COLO668 (cell line): ENCODE results near the gene MLANA.

Experiments used
- DNase-seq: peaks from one replicate; lab custom pipeline; 2025; ENCODE audit not compliant: unreplicated experiment; lab: John Stamatoyannopoulos, UW

Gene MLANA

GRCh38 chr9:5899292-5899691 is 8.6 kb downstream of the MLANA start:
- DNase-seq: no peak

- no peak for DNase-seq
Measured at GRCh38 chr9:5900622-5901021, 9.9 kb downstream of the MLANA start.

DNA sequence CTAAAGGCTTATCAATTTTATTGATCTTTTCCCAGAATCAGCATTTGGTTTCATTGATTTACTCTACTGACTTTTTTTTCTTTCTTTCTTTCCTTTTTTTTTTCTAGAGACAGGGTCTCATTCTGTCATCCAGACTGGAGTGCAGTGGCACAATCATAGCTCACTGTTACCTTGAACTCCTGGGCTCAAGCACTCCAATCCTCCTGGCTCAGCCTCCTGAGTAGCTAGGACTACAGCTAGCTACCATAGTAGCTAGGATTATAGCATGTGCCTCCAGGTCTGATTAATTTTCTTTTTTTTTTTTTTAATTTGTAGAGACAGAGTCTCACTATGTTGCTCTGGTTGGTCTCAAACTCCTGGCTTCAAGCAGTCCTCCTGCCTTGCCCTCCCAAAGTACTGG is 11.7 kb downstream of the MLANA start:
- no peak for DNase-seq

- DNase-seq: no peak
Measured at GRCh38 chr9:5908918-5909317, 18.2 kb downstream of the MLANA start.

GRCh38 chr9:5909976-5910375 is 19.3 kb downstream of the MLANA start:
- DNase-seq: no peak

DNA sequence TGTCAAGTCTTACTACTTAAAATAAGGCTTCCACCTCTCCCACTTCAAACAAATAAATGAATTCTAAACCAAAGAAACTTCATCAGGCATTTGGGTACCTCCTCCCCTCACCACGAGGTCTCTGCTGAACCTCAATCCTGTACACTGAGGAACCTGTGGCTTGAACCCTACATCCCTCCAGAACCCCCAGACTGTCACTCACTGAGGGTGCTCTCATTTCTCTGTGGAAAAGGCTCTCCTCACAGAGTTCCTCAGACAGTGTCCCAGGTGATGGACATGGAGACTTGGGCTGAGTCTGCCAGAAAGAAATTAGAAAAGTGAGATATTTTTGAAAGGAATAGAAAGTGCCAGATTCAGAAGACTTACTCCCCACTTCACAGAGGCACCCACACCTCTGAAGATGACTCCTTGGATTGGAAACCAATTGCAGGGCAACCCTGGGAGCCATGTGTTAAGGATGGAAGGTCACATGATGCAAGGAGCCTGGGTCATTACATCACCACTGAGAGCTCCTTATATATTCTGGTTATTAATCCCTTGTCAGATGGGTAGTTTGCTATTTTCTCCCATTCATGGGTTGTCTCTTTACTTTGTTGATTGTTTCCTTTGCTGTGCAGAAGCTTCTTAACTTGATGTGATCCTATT is 19.8 kb downstream of the MLANA start:
- DNase-seq: no peak

DNA sequence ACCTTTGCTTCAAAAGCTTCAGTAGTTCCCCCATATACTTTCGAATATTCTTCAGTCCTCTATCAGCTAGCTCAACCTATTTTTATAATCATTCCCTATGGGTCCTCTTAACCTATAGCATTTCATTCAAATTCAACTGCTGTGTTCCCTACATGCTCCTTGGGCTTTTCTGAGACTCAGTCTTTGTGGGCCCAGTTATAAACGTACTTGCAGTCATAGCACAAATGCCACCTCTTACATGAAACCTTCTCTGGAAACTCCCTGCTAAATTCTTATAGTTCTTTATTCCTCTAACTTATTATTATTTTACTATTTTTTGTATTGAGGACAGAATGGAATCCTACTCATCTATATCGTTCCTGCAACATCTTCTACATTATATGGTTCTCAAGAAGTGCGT is 24.7 kb downstream of the MLANA start:
- no peak for DNase-seq

DNA sequence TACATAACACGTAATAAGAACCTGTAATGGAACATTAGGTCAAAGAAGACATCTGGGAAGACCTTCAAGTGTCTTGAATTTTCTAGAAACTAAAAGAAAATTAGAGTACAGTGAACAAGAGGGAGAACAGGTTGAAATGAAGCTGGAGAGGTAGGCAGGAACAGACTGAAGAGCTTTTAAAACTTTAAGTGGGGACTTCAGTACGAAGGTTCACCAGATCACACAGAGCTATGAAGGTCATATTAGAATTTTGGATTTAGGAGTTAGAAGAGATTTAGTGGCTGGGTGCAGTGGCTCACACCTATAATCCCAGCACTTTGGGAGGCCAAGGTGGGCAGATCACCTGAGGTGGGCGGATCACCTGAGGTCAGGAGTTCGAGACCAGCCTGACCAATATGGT is 26.6 kb downstream of the MLANA start:
- DNase-seq: no peak

DNA sequence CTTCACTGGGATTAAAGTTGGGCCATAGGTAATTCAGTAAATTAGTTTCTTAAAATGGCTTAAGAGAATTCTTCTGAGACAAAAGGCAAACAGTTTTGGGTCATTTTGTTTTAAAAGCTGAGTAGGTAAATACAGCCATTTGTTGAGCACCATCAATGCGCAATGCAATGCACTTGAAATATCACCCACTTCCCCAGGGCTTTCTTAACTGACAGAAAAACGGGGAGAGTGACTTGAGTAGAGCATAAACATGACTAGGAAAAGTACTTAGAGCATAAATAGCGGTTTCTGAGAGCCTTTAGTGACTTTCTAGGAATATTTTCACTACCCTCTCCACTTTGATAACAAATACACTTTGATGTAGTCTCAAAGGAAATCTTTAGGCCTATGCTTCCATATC is 27.2 kb downstream of the MLANA start:
- no peak for DNase-seq

- DNase-seq: no peak
Measured at GRCh38 chr9:5918460-5918859, 27.8 kb downstream of the MLANA start.

GRCh38 chr9:5920860-5921328 is 30.2 kb downstream of the MLANA start:
- no peak for DNase-seq

- no peak for DNase-seq
Measured at GRCh38 chr9:5922192-5922591, 31.5 kb downstream of the MLANA start.

DNA sequence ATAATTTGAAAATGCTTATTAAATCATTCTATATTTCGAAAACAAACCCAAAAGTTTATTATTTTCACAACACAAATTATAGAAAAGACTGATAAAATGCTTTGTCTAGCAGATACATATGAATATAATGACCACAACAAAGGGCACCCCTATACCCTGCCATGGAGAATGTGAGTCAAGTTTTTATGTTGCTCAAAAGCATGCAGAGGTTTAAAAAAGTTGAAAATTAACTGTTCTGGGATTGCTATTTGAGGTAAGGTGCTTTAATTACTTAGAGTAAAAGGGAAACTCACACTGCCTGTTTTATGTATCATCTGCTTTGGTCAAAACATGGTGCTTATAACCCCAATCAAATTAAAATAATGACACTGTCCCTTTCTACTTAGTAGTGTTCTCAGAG is 41.0 kb downstream of the MLANA start:
- no peak for DNase-seq

DNA sequence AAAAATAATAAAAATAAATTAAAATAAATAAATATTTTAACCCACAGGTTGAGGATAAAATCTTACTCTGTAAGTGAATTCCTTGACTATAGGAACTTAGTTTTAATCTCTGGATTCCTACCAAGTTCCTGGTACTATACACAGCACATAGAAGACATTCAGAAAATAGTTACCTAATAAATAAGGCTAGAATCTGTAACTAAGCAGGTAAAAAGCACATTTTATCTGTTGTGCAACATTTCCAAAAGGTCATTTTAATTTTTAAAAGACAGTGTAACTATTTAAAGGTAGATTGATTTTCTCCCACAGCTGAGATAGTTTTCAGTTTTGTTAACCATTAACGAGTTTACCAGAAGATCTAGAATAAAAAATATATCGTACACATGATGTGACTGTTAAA is 47.8 kb downstream of the MLANA start:
- DNase-seq: no peak

DNA sequence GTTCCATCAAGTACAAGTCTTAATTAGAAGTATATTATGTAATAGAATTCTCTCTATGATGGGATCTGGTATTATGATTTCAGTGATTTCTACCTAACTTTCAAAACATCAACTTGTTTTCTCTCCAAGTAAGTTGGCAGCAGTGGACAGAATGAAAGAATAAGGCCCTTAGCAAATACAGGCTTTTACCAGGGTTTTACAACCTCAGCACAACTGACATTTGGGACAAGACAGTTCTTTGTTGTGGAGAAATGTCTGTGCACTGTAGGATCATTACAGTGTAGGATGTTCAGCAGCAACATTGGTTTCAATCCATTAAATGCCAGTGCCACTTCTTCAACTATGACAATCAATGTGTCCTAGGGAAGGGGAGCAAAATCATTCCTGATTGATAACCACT is 48.8 kb downstream of the MLANA start:
- DNase-seq: no peak

- DNase-seq: no peak
Measured at GRCh38 chr9:5941214-5941613, 50.5 kb downstream of the MLANA start.

- no peak for DNase-seq
Measured at GRCh38 chr9:5945112-5945511, 54.4 kb downstream of the MLANA start.

DNA sequence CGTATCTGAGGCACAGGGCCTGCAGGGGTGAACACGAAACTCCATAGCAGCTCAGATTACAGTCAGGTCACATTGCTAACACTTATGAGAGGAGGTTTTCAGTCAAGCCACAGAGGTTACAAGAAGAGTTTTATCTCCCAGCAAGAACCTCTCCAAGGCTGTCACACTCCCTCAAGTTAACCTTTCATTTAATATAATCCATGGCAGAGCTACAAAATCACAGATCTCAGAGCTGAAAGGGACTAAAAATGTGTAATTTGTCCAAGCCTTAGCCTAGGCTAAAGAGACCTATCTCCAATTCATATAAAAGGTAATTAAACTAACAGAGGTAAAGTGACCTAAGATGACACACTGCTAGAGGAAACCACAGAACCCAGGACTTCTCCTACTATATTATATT is 57.2 kb downstream of the MLANA start:
- DNase-seq: no peak

GRCh38 chr9:5949103-5949699 is 58.5 kb downstream of the MLANA start:
- DNase-seq: no peak

DNA sequence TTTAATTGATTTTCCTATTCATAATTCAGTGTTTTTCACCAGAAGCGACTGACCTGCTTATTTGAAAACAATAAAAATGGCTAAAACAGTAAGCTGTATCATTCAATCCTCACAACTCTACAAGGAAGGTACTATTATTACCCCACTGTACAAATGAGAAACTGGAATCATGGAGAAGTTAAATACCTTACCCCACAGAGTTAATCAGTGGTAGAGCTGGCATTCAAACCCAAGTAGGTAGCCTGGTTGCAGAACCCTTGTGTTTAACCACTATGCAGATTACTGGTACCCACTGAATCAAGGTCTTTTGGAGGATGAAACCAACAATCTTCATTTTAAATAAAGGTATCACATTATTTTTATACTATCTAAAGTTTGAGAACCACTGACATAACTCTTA is 59.6 kb downstream of the MLANA start:
- no peak for DNase-seq

DNA sequence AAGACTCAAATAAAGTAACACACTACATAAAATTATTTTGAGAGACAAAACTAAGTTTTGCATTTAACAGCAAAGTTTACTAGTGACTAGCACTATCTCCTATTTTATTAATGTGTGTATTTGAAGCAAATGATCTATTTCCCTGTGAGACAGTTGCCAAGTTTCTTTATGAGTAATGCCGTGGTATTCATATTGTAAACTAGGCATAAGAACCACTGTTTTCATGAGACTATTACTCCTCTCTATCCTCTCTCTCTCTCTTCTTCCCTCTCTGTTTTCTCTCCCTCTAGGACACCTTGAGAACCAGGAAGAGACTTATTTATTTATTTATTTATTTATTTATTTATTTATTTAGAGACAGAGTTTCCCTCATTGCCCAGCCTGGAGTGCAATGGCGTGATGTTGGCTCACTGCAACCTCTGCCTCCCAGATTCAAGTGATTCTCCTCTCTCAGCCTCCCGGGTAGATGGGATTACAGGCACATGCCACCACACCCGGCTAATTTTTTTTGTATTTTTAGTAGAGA is 61.1 kb downstream of the MLANA start:
- DNase-seq: no peak

DNA sequence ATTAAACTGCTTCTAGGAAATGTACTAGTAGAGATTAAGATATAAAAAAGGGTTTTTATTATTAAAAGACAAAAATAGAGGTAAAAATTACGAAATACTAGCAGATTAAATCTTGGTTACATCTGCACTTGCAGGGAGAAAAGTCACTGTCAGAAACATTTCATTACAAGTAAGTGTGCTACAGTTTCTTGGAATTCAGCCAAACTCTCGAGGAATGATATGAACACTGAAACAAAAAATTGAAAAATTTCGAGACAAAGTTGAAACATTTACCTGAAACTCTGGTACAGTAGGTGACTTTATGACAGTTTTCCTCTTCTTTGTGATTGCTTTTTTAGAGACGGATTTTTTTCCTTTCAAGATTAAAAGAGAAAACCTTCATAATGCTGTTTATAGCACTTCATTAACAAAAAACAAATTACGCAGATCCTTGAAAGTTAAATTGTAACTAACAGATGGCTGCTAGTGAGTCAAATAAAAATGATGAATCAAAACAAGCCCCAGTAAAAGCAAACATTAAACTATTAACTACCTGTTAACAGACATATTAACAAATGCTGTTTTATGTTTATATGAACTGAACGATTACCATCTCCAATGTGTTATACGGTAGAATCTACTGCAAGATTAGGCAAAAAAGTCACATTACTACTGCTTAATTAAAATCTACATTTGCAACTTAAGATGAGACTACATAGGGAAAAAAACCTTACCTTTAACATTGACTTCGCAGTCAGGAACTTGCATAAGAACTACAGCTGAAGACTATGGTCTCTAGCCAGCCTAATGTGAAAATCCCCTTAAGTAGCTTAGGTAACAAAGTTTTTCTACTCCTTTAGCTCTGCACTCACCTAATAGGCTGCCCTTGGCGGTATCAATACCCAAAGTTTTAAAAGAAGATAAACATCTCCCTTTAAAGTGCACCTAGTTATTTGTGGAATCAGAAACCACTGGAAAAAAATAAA is 63.3 kb downstream of the MLANA start:
- DNase-seq: no peak
